IPS DF 6.9 (cell line): ENCODE data around the gene FAM237B.

Source experiments
- DNase-seq: peaks from one replicate; pipeline ENCODE4 v3.0.0-alpha.2; 2013; ENCODE audit warnings: low read depth, low spot score
- H3K27ac ChIP-seq: one replicate; pipeline ENCODE4 v1.5.1; 2013; ENCODE audit warnings: low read length, control low read depth
- H3K27me3 ChIP-seq: 2 replicates; pipeline ENCODE4 v1.6.1; 2013; ENCODE audit warnings: mild to moderate bottlenecking, low read length; ENCODE audit not compliant: control insufficient read depth, insufficient read depth
- H3K36me3 ChIP-seq: 2 replicates; pipeline ENCODE4 v1.6.1; 2013; ENCODE audit warnings: low read length; ENCODE audit not compliant: control insufficient read depth, insufficient read depth
- H3K4me1 ChIP-seq: 2 replicates; pipeline ENCODE4 v1.6.1; 2013; ENCODE audit warnings: low read length; ENCODE audit not compliant: control insufficient read depth, insufficient read depth
- H3K4me3 ChIP-seq: 2 replicates; pipeline ENCODE4 v1.5.1; 2013; ENCODE audit warnings: mild to moderate bottlenecking, low read length
- H3K9me3 ChIP-seq: 2 replicates; pipeline ENCODE4 v1.6.1; 2013; ENCODE audit warnings: low read length, inconsistent platforms; ENCODE audit not compliant: control insufficient read depth, insufficient read depth
- WGBS: extraction: QIAGEN DNeasy Blood & Tissue Kit; methylation state at CpG from one replicate; pipeline ENCODE4 v1.1.7; 2013; ENCODE audit warnings: mixed read lengths, missing lambda C conversion rate; ENCODE audit not compliant: insufficient read length, insufficient coverage; 5-methylcytosine and 5-hydroxymethylcytosine counted together

Gene FAM237B

GRCh38 chr7:90334193-90334843 lies 13.2 kb upstream of the FAM237B start:
- Histone ChIP-seq H3K4me1 (no peaks in the 10 kb centered on the region), H3K27ac (no peak overlapping the region), H3K27me3 (no peaks in the 10 kb centered on the region), H3K9me3 (no peaks in the 10 kb centered on the region), H3K36me3 (no peaks in the 10 kb centered on the region), H3K4me3 (no peak overlapping the region)
- WGBS, result no CpG with 5 or more reads among the region's 48 CpGs
- DNase-seq, result no peak

GRCh38 chr7:90326500-90326899 lies 5.4 kb upstream of the FAM237B start:
- no CpG with 5 or more reads among the region's 1 CpG for WGBS
- H3K4me3 ChIP-seq, result no peak overlapping the region
- H3K36me3 ChIP-seq, result no peaks in the 10 kb centered on the region
- DNase-seq, result no peak
- no peak overlapping the region for H3K27ac ChIP-seq
- no peaks in the 10 kb centered on the region for H3K9me3 ChIP-seq
- H3K27me3 ChIP-seq, result peaks cover 9% of the 10 kb centered on the region
- H3K4me1 ChIP-seq, result no peaks in the 10 kb centered on the region

- Histone ChIP-seq H3K27ac (no peak overlapping the region), H3K4me1 (no peaks in the 10 kb centered on the region), H3K27me3 (peaks cover 25% of the 10 kb centered on the region), H3K36me3 (no peaks in the 10 kb centered on the region), H3K9me3 (no peaks in the 10 kb centered on the region), H3K4me3 (no peak overlapping the region)
- DNase-seq, result no peak
These were observed 1.7 kb upstream of the FAM237B start for GRCh38 chr7:90322837-90323236.

- H3K9me3 ChIP-seq, result no peaks in the 10 kb centered on the region
- DNase-seq, result no peak
- WGBS, result no CpG with 5 or more reads among the region's 7 CpGs
- H3K4me1 ChIP-seq, result no peaks in the 10 kb centered on the region
- no peak overlapping the region for H3K27ac ChIP-seq
- H3K4me3 ChIP-seq, result no peak overlapping the region
- peaks cover 25% of the 10 kb centered on the region for H3K27me3 ChIP-seq
- no peaks in the 10 kb centered on the region for H3K36me3 ChIP-seq
These were observed 695 bp downstream of the FAM237B start for GRCh38 chr7:90320418-90320800.

GRCh38 chr7:90320014-90320413 lies 1.1 kb downstream of the FAM237B start:
- no peaks in the 10 kb centered on the region for H3K4me1 ChIP-seq
- no CpG with 5 or more reads among the region's 7 CpGs for WGBS
- no peak overlapping the region for H3K4me3 ChIP-seq
- no peak for DNase-seq
- H3K27ac ChIP-seq, result no peak overlapping the region
- no peaks in the 10 kb centered on the region for H3K36me3 ChIP-seq
- peaks cover 25% of the 10 kb centered on the region for H3K27me3 ChIP-seq
- no peaks in the 10 kb centered on the region for H3K9me3 ChIP-seq

GRCh38 chr7:90313907-90314306 lies 7.2 kb downstream of the FAM237B start:
- no peaks in the 10 kb centered on the region for H3K4me1 ChIP-seq
- WGBS, result no CpG with 5 or more reads among the region's 4 CpGs
- no peak for DNase-seq
- no peaks in the 10 kb centered on the region for H3K27me3 ChIP-seq
- no peaks in the 10 kb centered on the region for H3K9me3 ChIP-seq
- H3K36me3 ChIP-seq, result no peaks in the 10 kb centered on the region
- no peak overlapping the region for H3K27ac ChIP-seq
- no peak overlapping the region for H3K4me3 ChIP-seq

GRCh38 chr7:90312745-90313144 lies 8.4 kb downstream of the FAM237B start:
- no peaks in the 10 kb centered on the region for H3K36me3 ChIP-seq
- no peaks in the 10 kb centered on the region for H3K4me1 ChIP-seq
- H3K27ac ChIP-seq, result no peak overlapping the region
- DNase-seq, result no peak
- no peaks in the 10 kb centered on the region for H3K9me3 ChIP-seq
- H3K4me3 ChIP-seq, result no peak overlapping the region
- WGBS, result no CpG with 5 or more reads among the region's 2 CpGs
- H3K27me3 ChIP-seq, result no peaks in the 10 kb centered on the region

- Histone ChIP-seq H3K4me3 (no peak overlapping the region), H3K9me3 (no peaks in the 10 kb centered on the region)
- DNase-seq, result no peak
These were observed 9.9 kb downstream of the FAM237B start for GRCh38 chr7:90311175-90311574.

GRCh38 chr7:90309872-90310271 lies 11.2 kb downstream of the FAM237B start:
- H3K36me3 ChIP-seq, result no peaks in the 10 kb centered on the region
- DNase-seq, result no peak

More at GRCh38 chr7:90311175-90311574, 9.9 kb downstream of the FAM237B start:
- no peaks in the 10 kb centered on the region for H3K36me3 ChIP-seq
- no peaks in the 10 kb centered on the region for H3K4me1 ChIP-seq
- no peaks in the 10 kb centered on the region for H3K27me3 ChIP-seq
- no peak overlapping the region for H3K27ac ChIP-seq

GRCh38 chr7:90303241-90303640 lies 17.9 kb downstream of the FAM237B start:
- Histone ChIP-seq H3K4me1 (no peaks in the 10 kb centered on the region), H3K27me3 (no peaks in the 10 kb centered on the region), H3K27ac (no peak overlapping the region), H3K9me3 (no peaks in the 10 kb centered on the region), H3K4me3 (no peak overlapping the region), H3K36me3 (no peaks in the 10 kb centered on the region)
- no peak for DNase-seq
- no CpG with 5 or more reads among the region's 1 CpG for WGBS

More at GRCh38 chr7:90309872-90310271, 11.2 kb downstream of the FAM237B start:
- H3K9me3 ChIP-seq, result no peaks in the 10 kb centered on the region
- no peaks in the 10 kb centered on the region for H3K27me3 ChIP-seq
- H3K4me3 ChIP-seq, result no peak overlapping the region
- WGBS, result no CpG with 5 or more reads among the region's 5 CpGs
- no peak overlapping the region for H3K27ac ChIP-seq
- no peaks in the 10 kb centered on the region for H3K4me1 ChIP-seq
